AG09319 (cell line): ENCODE results near the gene RBM14.

Source experiments
- DNase-seq: peaks from one replicate; pipeline ENCODE4 v3.0.0-alpha.2; 2010; ENCODE audit warnings: low read depth; ENCODE audit errors: extremely low read depth
- CTCF ChIP-seq: IDR thresholded peaks from 2 replicates; pipeline ENCODE4 v1.5.1; 2011; ENCODE audit warnings: low read depth, mild to moderate bottlenecking, inconsistent platforms, low read length, moderate library complexity

RBM14 gene

DNA sequence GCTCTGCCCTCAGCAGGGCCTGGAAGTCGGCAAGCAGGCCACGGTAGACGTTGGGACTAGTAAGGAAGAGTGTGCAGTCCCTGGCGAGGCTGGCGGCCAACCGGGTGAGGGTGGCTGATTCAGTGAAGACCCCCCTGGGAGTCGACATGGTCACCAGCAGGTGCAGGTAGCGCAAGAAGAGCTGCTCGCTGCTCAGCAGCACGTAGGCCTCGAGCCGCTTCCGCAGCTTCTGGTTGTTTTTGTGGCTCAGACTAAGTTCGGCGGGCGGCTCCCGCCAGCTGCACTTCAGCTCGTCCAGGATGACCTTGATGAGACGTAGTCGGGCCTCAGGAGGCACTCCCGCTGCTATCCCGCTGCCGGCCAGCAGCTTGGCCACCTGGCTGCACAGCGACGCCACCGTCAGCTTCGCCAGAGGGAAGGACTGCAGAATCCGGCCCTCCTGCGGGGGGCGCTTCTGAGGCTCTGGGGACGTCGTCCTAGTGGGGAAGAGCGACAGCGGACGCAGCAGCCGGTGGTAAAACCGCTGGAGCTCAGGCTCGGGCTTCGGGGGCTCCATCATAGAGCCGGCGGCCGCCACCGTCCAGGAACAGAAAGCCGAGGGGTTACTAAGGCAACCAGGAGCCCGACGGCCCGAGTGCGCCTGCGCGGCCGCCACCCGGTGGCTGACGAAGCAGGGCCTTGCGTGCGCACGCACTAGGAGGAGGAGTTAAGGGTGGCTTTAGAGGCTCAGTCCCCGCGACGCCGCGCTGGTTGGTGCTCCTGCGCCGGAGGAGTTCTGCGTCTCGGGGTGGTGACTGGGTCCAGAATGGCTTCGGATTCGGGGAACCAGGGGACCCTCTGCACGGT lies 23.8 kb upstream of the RBM14 start, which contains the start of the genes CCDC87 and CCS:
Gene CCDC87 (minus strand): TSS at position 607 of the 846 bp plus-strand sequence. CDS start 48 bp downstream, at position 559.
Gene CCS (plus strand): TSS at position 729 of the 846 bp plus-strand sequence. CDS start 77 bp downstream, at position 806.
- DNase-seq = peak; percentile 87
- peak; percentile 67 for TF ChIP-seq CTCF

DNA sequence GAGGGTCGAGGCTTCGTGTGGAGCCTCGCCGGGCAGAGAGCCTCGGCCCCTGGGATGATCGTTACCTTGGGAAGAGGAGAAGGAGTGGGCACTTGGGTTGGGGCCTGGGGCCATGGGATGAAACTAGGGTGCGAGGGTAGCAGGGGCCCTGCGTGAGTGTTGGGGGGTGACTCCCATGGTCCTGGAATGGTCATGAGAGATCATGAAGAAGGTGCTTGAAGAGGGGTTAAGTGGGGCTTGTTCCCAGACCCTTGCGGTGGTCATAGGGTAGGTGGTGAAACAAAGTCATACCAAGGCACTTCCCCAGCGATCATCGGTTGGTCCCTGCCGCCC lies 23.2 kb upstream of the RBM14 start:
- no peak for DNase-seq
- TF ChIP-seq CTCF = no peak

- DNase-seq = no peak
- TF ChIP-seq CTCF = no peak
Observed at GRCh38 chr11:66593650-66594049, 22.8 kb upstream of the RBM14 start.

- TF ChIP-seq CTCF = no peak
- DNase-seq = no peak
Observed at GRCh38 chr11:66595245-66595904, 21.1 kb upstream of the RBM14 start.

DNA sequence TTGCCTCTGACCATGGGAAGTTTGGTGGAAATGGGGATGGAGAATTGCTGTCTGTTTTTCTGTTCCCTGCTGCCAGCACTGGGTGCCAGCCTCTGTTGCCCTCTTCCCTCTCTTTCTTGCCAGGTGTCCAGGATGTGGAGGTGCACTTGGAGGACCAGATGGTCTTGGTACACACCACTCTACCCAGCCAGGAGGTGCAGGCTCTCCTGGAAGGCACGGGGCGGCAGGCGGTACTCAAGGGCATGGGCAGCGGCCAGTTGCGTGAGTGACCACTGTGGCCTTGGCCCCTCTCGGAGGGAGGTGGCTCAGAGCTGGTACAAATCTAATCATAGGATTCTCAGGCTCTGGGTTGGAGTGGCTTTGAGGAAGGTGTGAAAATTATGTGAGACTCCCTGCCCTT lies 17.4 kb upstream of the RBM14 start:
- DNase-seq = no peak
- no peak for TF ChIP-seq CTCF

DNA sequence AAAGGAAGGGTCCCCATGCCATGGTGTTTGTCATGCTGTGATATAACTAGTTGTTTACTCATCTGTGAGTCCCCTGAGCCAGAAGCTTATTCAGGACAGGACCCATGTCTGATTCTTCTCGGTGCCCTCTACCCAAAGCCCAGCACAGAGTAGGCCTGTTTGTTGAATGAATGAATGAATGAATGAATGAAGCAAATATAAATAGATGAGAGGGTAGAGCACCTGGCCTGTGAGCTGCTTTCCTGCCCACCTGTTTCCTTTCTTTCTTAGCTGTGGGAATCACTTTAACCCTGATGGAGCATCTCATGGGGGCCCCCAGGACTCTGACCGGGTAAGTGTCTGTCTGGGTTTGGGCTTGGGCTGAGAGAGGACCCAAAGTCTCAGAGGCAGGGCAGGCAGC lies 16.2 kb upstream of the RBM14 start:
- no peak for DNase-seq
- TF ChIP-seq CTCF = no peak

GRCh38 chr11:66600631-66601233 lies 15.7 kb upstream of the RBM14 start:
- TF ChIP-seq CTCF = no peak
- no peak for DNase-seq
